Measurements from ENCODE around the gene SDF4. TPM values are rescaled to one million over a fixed set of nuclear protein-coding genes. Genes with fewer than 3 reads are reported as not detected.

The SDF4 gene
- total and polyA plus RNA-seq, 2 of the 4 experiments (the other 2 are of a cell fraction), result 57.0 to 250 TPM

DNA sequence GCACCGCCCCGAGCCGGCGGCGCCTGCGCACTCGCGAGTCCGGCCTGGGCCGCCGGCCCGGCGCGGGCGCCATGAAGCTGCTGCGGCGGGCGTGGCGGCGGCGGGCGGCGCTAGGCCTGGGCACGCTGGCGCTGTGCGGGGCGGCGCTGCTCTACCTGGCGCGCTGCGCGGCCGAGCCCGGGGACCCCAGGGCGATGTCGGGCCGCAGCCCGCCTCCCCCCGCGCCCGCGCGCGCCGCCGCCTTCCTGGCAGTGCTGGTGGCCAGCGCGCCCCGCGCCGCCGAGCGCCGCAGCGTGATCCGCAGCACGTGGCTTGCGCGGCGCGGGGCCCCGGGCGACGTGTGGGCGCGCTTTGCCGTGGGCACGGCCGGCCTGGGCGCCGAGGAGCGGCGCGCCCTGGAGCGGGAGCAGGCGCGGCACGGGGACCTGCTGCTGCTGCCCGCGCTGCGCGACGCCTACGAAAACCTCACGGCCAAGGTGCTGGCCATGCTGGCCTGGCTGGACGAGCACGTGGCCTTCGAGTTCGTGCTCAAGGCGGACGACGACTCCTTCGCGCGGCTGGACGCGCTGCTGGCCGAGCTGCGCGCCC, 501 bp upstream of the SDF4 start, which contains the start of gene B3GALT6:
B3GALT6 (plus strand) TSS at position 30 of the 588 bp plus-strand sequence; CDS start at position 72, 42 bp downstream.
- intact Hi-C loops (cut with micrococcal nuclease), result loop anchor here (5.0 kb wide), 1 partner anchor 250 kb away; the partner anchor contains the start of gene PERM1
- dilution Hi-C loops (cut with HindIII; ENCODE audit: low sequenced_read_pairs, unreplicated experiment), result no loop called here
- WGBS, 2 experiments (ENCODE audit: extremely low coverage in 2 of 2, insufficient read length in 1 of 2), result 19% methylated on average over 41 of the region's 100 CpGs; no CpG with 5 or more reads in 1 of the 2 experiments
- DNase-seq, result peak; percentile 12
- Histone ChIP-seq H3K27ac (ENCODE audit: insufficient read depth, low read length) (peak within 1 kb of the TSS; percentile 81), H3K4me2 (ENCODE audit: low read depth, low read length) (peak within 1 kb of the TSS; percentile 86), H3K9ac (ENCODE audit: low read depth, low read length) (peak within 1 kb of the TSS; percentile 91), H3K4me1 (ENCODE audit: control insufficient read depth, insufficient read depth, low read length) (peaks cover 18% of the 10 kb centered on the region), H4K20me1 (ENCODE audit: insufficient read depth, low read length) (peaks cover 24% of the 10 kb centered on the region), H4K5ac (ENCODE audit: low read depth, low read length) (peak within 1 kb of the TSS; percentile 91), H4K8ac (ENCODE audit: low read depth in 2 of 2, low read length in 2 of 2) (peak within 1 kb of the TSS; percentile 96 to 100), H3K79me1 (ENCODE audit: low read depth in 1 of 2, low read length in 2 of 2) (peaks cover 12 to 68% of the 10 kb centered on the region in 2 experiments; a peak in 3 of 4 replicates), H3K9me1 (ENCODE audit: insufficient read depth, low read length) (peaks cover 6% of the 10 kb centered on the region), H2BK5ac (ENCODE audit: low read depth, low read length, poor library complexity, severe bottlenecking) (peak within 1 kb of the TSS; percentile 75), H3K27me3 (ENCODE audit: control insufficient read depth, insufficient read depth, low read length) (no peaks in the 10 kb centered on the region), H3K4ac (ENCODE audit: low read depth, low read length) (peak within 1 kb of the TSS; percentile 86), H3K18ac (ENCODE audit: low read depth, low read length) (peak within 1 kb of the TSS; percentile 3; the same call in 1 of the 2 replicates), H3K14ac (replicated peaks; ENCODE audit: low read depth, low read length) (peak within 1 kb of the TSS; percentile 94), H3K36me3 (ENCODE audit: control insufficient read depth, insufficient read depth, low read length) (peaks cover 18% of the 10 kb centered on the region), H2AFZ (replicated peaks; ENCODE audit: low read length, poor library complexity) (peak within 1 kb of the TSS; percentile 98), H2BK20ac (ENCODE audit: low read depth, low read length) (no peak within 1 kb of the TSS), H3K23ac (ENCODE audit: low read depth, low read length) (peak within 1 kb of the TSS; percentile 89), H3K4me3 (ENCODE audit: insufficient read depth, low read depth, low read length) (peak within 1 kb of the TSS; percentile 84), H2BK15ac (ENCODE audit: low read depth, low read length) (no peak within 1 kb of the TSS; the same call in 1 of the 3 replicates), H2AK9ac (replicated peaks; ENCODE audit: low read depth, low read length, poor library complexity) (peak within 1 kb of the TSS; percentile 96), H3K9me3 (ENCODE audit: control insufficient read depth, insufficient read depth, low read length) (peaks cover 3% of the 10 kb centered on the region), H2BK120ac (ENCODE audit: low read depth, low read length) (peak within 1 kb of the TSS; percentile 64), H4K91ac (ENCODE audit: insufficient read depth, low read depth, low read length) (peak within 1 kb of the TSS; percentile 79), H2AK5ac (ENCODE audit: low read depth, low read length) (peak within 1 kb of the TSS; percentile 99), H3K56ac (ENCODE audit: extremely low read depth, insufficient read depth, low read length) (peak within 1 kb of the TSS; percentile 94)
- BruUV-seq (replicated peaks), result no TSS peak
- in situ Hi-C loops (cut with MboI; ENCODE audit: low sequenced_read_pairs), result no loop called here
- ChIA-PET POLR2A (ENCODE audit: unreplicated experiment) (no interaction called here), CTCF (interaction anchor here (2.3 kb wide), 1 partner anchor 110 kb away, joined by 11 read pairs; no protein-coding TSS in a partner anchor)
- peak; percentile 19; the same call in 1 of the 2 replicates for ATAC-seq (ENCODE audit: low read depth)
- TF ChIP-seq MXI1 (IDR thresholded peaks at IDR 0.05; ENCODE audit: borderline replicate concordance, low read depth, low read length), result peak; percentile 67; the same call in 1 of the 2 replicates
- no peak for TF ChIP-seq CHD1 (IDR thresholded peaks at IDR 0.05; ENCODE audit: low read depth, low read length)
- 0 out of 2 replicates have a peak, but pooled peaks have one; percentile 15 for TF ChIP-seq BHLHE40 (IDR thresholded peaks at IDR 0.05; ENCODE audit: low read depth, low read length)
- TF ChIP-seq, protein P1, sequence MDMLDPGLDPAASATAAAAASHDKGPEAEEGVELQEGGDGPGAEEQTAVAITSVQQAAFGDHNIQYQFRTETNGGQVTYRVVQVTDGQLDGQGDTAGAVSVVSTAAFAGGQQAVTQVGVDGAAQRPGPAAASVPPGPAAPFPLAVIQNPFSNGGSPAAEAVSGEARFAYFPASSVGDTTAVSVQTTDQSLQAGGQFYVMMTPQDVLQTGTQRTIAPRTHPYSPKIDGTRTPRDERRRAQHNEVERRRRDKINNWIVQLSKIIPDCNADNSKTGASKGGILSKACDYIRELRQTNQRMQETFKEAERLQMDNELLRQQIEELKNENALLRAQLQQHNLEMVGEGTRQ (IDR thresholded peaks at IDR 0.05; ENCODE audit: low read depth, low read length), result peak; percentile 53; the same call in 1 of the 2 replicates

Data from IMR-90 (cell line).